IMR-90 (cell line): ENCODE measurements around the gene SCN8A.

Source experiments
- MXI1 ChIP-seq: IDR thresholded peaks from 2 replicates; pipeline ENCODE4 v1.6.1; 2012; ENCODE audit warnings: low read depth, mild to moderate bottlenecking, low read length, moderate library complexity, borderline replicate concordance
- TF ChIP-seq, protein P1 (sequence below): conservative IDR thresholded peaks from 2 replicates; pipeline ENCODE4 v1.5.1; 2012; ENCODE audit warnings: mild to moderate bottlenecking, low read depth, low read length, improper control_type of control experiment

DNA sequence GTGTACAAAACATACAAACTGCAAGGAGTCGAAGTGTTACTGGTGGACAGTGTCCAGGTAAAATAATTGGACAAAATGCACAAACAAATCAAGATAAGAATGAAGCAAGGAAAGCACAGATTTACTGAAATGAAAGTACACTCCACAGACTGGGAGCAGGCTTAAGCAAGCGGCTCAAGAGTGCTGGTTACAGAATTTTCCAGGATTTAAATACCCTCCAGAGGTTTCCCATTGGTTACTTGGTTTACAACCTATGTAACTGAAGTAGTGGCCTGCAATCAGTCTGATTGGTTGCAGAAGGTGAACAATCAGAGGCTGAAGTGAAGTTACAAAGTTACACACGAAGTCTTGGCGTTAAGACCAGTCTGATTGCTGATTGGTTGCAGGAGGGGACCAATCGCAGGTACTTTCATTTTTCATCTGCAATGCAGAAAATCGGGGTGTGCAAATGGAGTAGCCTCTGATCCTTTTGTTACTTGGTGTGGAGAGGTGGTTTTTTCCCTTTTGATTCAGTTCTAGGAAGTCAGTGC is 11.6 kb upstream of the SCN8A start:
- TF ChIP-seq MXI1: no peak
- TF ChIP-seq, protein P1, sequence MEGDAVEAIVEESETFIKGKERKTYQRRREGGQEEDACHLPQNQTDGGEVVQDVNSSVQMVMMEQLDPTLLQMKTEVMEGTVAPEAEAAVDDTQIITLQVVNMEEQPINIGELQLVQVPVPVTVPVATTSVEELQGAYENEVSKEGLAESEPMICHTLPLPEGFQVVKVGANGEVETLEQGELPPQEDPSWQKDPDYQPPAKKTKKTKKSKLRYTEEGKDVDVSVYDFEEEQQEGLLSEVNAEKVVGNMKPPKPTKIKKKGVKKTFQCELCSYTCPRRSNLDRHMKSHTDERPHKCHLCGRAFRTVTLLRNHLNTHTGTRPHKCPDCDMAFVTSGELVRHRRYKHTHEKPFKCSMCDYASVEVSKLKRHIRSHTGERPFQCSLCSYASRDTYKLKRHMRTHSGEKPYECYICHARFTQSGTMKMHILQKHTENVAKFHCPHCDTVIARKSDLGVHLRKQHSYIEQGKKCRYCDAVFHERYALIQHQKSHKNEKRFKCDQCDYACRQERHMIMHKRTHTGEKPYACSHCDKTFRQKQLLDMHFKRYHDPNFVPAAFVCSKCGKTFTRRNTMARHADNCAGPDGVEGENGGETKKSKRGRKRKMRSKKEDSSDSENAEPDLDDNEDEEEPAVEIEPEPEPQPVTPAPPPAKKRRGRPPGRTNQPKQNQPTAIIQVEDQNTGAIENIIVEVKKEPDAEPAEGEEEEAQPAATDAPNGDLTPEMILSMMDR: no peak
